OCI-LY7 (cell line): ENCODE results near the gene HOXC10.

Experiments
- CTCF ChIP-seq: fragments of 200-600 bp; sonication (generic); conservative IDR thresholded peaks from 2 replicates; pipeline ENCODE4 v1.5.1; 2014; ENCODE audit warnings: mild to moderate bottlenecking, antibody characterized with exemption, low read length, moderate library complexity, mixed read lengths
- EZH2phosphoT487 ChIP-seq: fragments of 200-600 bp; sonication (generic); IDR thresholded peaks from 2 replicates; pipeline ENCODE4 v1.6.1; 2018; ENCODE audit warnings: low read depth, borderline replicate concordance, mild to moderate bottlenecking, mixed run types, antibody characterized with exemption, low read length, moderate library complexity, mixed read lengths

GRCh38 chr12:53976172-53976822 is 8.6 kb upstream of the HOXC10 start:
- no peak for TF ChIP-seq CTCF
- TF ChIP-seq EZH2phosphoT487, result no peak
